Activated CD4-positive, CD25-positive, alpha-beta regulatory T cell treated with anti-CD3 and anti-CD28 coated beads, Interleukin-2, amount 50 U/mL, for 16 hours (primary cell): Measurements from ENCODE around the gene DIP2C.
"Not testable (repeated sequence)": the region's sequence is repeated elsewhere in the genome, so short reads cannot be mapped to it uniquely, and the experiment has no call there.

Experiments
- DNase-seq: peaks from one replicate; pipeline ENCODE4 v3.0.0-alpha.2; 2020; ENCODE audit warnings: low read depth, low spot score

The DIP2C gene

DNA sequence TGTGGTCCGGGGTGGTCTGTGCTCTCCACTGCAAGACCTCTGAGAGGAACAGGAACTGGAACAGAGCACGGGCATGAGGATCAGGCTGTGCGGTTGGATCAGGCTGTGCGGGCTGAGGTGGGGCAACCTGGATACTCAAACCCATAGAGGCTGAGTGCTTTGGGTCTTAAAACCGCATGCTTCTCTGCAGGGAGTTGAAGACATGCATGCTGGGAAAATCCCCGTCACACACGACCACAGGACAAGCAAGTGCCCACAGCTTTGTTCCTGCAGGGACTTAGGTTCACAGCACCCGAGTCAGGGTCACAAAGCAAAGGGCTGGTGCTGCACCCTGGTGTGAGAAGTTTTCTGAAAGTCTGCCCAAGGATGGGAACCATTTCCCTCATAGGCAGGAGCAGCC, 333.0 kb downstream of the DIP2C start:
- no peak for DNase-seq

DNA sequence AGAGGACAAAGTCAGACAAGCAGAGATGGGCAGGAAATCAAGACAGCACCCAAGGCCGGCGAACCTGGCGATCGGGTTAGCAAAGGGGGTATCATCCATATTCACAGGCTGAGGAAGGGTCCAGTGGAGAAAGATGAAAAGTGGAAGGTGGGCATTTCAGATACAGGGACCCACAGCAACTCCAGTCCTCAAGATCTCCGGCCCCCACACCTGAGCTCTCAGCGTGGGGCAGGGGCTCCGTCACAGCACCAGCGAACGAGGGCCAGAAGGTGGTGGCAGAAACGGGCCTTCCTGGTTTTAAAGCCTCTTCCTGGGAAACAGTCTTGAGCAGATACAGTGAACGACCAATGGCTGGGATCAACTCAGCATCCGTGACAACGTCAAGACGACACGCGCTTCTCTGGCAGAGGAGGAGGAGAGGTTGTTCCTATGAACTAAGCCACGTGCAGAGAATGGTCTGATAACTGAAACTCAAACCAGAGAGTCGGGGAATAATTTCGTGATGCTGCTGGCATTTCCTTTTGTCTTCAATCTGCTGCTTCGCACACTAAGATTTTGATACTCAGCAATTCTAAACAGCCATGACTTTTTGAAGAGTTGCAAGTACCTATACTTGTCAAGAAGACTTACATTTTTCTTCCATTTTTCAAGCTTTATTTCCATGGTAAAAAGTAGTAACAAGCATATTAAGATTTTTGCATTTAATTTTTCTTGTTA, 334.4 kb downstream of the DIP2C start:
- no peak for DNase-seq

DNA sequence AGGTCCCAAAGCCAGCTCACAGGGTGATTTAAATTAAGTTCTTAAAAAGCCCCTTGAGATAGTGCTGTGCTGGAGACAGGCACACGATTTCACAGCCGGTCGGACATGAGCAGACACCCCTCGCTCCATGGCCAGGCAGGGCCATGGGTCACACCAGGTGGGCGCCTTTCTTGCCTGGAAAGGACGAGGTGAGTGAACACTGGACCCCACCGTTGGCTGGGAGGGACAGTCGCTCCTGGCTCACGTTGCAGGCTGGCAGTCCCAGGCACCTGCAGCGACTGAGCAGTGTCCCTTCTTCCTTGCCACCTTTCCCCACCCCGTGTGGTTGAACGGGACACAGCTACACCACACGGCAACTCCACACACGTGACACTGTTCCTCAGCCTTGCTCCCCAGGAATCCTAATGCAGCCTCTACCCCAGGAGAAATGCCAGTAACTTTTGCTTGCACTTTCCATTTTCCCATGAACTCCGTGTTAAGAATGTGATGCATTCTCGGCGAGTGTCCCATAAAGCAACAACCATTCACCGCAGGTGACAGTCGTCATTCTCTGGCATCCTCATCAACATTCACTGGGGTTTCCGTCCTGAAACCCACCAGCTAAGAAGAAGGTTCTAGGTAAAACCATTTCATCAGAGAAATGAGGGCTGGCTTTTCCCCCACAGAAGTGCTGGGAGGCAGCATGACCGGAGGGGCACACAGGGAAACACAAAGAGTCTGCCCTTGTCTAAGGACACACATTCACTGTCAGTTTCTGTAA, 336.8 kb downstream of the DIP2C start:
- DNase-seq: no peak

DNA sequence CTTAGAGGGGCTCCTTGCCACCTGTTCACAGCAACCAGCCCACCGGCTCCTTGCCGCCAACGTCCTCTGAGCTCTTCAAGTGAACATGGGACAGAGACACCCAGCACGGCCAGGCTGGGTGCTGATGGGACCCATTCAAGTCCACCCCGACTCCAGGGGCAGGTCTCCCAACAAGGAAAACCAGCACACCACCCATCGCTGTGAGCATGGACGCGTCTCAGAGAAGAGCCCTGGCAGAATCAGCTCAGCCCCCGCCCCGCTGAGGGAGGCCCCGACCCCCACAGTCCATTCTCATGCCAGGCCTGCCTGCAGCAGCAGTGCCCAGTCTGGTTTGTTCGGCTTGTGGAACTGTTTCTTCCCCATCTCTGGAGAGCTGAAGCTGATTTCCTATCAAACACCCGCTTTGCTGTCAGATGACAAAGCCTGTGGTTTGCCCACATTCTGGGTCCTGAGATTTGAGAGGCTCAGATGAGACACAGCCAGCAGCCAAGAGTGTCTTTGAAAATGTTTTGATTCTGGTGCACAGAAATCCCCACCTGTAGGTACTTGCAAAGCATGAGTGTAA, 337.6 kb downstream of the DIP2C start:
- no peak for DNase-seq

DNA sequence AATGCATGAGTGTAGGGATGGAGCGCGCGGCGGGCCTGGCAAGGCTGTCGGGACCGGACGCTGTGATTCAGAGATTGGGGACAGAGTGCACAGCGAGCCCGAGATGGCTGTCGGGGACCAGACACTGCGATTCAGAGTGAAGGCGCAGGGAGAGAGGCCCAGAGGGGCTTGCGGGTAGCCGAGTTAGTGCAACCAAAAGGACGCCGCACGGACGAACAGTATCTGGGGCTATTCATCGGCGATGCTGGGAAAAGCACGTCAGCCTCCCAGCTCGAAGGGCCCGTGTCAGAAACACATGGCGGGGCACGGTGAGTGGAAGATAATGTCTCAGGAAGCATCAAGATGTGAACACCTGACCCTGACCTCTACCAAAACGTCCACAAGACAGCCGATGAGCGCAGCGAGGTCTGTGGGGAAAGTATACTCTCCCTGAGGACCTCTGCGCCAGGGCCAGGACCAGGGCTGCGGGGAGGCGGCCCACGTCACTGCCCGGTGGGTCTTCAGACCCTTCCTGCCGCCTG, 338.4 kb downstream of the DIP2C start:
- no peak for DNase-seq

DNA sequence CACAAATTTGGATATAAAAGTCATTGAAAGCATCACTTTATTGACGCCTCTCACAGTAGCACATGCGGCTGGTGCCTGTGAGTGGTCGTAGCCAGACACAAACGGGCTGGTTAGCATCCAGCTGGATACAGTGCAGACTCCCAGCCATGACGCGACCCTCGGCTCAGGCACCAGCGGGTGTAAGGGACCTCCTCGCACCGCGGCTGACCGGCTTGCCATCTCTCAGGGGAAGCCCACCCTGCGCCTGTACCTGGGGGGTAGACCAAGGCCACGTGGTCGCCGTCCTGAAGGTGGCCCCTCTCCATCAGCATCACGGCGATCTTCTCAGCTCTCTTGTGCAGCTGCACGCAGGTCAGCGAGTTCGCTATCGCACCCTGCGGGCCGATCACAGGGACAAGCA, 340.4 kb downstream of the DIP2C start:
- no peak for DNase-seq

DNA sequence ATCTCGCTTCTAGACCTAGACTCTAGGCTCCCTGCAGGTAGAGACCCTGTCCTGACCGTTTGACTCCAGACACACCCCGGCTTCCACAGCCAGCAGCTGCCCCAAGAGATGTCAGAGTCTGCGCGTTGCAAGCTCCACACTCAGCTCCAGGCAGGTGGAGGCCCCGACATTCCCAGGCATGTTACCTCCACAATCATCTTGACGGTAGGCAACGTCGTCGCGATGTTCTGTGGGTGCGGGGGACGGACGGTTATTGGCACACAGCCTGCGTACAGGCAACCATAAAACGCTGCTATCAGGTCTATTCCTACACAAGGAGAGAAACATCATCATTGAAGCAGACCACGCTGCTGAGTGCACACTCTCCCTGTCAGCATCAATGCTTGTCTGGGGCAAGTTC, 341.0 kb downstream of the DIP2C start:
- DNase-seq: no peak

DNA sequence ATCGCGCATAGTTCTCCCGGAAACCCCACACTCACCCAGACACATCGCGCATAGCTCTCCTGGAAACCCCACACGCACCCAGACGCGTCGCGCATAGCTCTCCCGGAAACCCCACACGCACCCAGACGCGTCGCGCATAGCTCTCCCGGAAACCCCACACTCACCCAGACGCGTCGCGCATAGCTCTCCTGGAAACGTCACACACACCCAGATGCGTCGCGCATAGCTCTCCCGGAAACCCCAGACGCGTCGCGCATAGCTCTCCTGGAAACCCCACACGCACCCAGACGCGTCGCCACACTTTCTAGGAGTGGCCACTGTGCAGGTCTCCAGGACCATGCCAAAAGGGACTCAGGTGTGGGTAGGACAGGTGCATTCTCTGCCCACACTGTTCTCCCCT, 341.7 kb downstream of the DIP2C start:
- DNase-seq: not testable (repeated sequence)

DNA sequence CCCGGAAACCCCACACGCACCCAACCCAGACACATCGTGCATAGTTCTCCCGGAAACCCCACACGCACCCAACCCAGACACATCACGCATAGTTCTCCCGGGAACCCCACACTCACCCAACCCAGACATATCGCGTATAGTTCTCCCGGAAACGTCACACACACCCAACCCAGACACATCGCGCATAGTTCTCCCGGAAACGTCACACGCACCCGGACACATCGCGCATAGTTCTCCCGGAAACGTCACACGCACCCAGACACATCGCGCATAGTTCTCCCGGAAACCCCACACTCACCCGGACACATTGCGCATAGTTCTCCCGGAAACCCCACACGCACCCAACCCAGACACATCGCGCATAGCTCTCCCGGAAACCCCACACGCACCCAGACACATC, 342.3 kb downstream of the DIP2C start:
- DNase-seq: not testable (repeated sequence)

DNA sequence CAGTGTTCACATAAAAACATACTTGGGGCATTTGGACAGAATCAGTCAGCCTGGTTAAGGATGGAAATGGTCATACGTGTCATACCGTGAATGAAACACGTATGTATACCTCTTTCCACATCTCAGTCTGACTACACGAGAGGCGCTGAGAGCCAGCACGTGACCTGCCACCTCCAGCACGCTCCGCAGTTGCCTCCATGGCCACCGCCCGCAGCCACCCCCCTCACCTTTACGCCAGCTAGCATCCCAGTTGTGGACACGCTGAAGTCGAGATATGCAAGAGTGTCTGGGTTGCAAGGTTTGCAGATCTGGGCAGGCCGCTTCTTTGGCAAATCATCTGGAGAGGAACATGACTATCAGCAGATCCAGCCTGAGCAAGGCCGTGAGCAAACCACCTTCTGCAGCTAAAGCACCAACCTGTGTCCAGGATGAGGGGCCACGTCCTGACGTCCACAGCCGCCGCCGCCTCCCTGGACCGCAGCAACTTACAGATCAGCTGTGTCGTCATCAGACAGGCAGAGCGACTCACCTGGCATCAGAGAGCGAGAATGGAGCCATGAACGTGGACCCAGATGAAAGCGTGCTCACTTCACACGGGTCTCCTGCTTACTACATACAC, 344.8 kb downstream of the DIP2C start:
- no peak for DNase-seq

DNA sequence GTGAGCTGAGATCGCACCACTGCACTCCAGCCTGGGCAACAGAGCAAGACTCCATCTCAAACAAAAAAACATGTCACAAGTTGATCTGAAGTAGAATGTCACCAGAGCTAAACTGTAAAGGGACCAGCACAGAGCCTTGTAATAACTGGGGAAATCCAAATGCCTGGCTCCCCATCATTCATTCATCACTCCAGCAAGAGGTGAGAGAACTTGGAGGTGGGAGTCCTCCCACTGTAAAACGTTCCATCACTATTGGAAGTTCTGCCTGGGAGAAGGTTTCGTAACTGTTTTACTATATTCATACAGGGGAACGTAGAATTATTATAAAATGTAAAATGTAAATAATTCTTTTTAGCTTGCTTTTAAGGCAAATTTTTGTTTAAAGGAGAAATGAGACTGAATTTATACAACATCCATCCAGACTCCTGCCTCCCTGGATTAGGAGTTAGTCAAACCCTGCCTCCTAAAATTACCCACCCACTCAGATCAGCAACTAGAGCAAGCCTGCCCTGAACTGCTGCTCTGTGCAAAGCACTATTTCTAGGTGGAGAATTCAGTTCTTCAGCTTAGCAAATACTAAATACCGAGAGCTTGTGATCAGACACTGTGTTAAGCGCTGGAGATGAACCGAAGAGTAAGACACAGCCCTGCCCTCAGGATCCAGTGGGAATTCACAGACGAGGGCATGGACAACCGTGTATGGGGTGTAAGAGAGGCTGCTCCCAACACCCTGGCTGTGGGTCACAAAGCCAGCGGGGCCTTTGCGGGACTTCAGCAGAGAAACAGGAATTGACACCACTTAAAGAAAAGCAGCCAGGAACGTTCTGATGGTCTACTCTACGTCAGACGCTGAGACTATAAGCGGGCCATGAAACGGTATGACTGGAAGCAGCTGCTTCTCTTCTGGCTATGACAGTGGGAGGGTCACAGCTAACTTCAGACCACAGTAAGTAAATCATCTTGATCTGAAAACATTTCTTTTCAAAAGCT, 345.9 kb downstream of the DIP2C start:
- no peak for DNase-seq

DNA sequence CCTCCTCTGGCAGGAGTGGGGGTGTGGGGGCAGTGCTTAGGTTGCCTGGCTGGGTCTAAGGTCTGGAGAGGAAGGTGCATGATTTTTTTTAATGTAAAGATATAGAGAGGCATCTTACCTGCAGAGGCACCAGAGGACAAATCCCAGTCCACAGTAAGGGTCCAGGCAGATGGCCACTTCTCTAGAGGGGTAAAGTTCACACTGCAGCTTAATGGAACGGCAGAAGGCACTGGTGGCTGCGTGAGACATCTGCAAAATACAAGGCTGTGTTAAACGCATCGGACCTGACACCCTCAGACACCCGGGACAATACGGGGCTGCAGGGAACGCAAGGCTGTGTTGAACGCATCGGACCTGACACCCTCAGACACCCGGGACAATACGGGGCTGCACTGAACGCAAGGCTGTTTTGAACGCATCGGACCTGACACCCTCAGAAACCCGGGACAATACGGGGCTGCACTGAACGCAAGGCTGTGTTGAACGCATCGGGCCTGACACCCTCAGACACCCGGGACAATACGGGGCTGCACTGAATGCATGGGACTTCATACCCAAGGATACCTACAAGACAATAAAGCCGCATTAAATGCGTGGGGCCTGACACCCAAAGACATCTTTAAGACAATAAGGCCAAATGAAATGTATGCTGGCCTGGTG, 348.3 kb downstream of the DIP2C start:
- no peak for DNase-seq

DNA sequence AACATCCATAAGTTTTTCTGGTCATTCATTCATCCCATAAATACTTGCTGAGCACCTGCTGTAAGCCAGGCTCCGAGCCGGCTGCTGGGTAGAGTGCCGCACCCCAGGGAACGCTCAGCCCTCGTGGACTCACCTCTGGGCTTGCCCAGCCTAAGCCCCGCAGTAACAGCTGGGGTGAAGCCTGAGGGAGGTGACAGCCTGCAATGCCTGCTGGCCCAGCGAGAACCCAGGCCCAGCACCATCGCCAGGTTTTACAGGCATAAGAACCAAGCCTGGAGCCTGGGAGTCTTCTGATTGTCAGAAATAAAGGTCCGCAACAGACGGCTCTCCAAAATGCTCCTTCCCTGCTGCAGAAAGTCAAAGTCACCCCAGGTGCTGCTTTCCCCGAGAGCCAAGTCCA, 348.8 kb downstream of the DIP2C start:
- DNase-seq: no peak

DNA sequence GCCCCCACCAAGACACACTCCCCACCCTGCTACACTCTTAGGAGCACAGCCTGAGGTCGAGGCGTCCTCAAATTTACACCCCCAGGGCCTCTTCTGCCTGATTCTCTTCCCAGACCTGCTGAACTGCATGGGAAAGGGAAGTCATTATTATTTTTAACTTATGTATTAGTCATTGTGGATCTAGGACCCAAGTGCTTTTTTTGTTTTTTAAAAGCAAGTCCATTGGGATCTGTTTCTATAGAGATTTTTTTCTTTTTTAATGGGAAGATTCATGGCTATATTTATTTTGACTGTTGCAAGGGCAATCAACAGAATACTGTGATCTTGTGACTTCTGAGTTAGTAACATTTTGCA, 350.5 kb downstream of the DIP2C start:
- DNase-seq: no peak

DNA sequence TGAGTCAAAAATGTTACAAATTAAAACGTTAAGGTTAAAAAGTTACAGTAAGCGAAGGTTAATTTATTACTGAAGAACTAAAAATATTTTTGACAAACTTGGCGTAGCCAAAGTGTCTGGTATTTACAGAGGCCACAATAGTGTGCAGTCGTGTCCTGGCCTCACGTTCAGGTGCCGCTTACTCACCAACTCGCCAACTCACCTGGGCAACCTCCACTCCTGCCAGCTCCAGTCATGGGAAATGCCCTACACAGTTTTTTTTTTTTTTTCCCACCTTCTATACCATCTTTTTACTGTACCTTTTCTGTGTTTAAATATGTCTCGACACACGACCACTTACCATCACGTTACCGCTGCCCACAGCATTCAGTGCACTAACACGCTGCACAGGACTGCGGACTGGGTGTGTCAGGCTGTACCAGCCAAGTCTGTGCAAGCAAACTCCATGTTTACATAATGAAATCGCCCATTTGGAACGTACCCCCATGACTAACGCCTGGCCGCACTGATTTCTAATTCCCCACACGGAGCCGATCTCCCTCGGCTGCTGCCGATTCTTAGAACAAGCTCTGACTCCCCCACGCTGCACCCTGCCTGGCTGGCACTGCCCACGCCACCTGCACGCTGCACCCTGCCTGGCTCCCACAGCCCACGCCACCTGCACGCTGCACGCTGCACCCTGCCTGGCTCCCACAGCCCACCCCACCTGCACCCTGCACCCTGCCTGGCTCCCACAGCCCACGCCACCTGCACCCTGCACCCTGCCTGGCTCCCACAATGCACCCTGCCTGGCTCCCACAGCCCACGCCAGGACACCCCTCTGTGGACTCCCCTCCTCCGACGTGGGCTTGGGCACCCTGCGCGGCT, 351.1 kb downstream of the DIP2C start:
- no peak for DNase-seq

DNA sequence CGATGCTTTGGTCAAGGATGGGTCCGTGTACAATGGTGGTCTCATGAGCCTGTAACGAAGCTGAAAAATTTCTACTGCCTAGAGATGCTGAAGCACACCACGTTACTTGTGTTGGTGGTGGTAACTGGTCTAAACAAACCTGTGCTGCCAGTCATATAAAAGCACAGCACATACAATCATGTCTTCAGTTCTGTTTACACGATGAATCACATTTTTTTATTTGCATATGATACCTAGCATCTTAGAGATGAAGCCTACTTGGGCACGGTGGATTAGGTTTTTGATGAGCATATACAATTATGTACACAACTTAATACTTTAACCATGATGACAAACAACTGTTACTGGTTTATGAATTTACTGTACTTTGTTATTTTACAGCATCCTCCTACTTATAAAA, 353.2 kb downstream of the DIP2C start:
- no peak for DNase-seq

DNA sequence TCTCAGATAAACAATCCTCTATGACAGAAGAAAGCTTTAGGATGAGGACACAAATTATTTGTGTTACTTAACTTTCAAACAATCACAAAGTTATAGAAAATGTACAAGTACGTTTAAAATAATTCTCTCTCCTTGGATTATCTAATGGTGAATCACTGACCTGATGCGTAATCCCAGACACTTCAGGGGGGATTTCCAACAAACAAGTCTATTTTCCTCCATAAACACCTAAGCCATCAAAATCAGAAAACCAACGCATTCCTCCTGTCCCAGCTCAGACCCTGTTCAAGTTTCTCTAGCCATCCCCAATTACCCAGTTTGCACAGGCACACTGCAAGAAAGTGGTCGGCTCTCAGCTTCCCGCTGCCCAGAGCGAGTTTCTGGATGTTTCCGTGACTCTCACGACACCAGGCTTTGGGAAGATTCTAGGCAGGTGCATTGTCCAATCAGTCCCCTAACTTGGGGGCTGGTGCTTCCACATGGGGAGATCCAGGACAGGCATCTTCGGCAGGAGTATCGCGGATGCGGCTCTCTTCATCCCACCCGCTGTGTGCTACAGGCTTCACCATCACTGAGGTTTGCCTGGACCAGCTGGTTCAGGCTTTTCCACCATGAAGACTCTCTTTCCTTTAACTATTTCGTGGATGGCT, 354.2 kb downstream of the DIP2C start:
- DNase-seq: no peak

DNA sequence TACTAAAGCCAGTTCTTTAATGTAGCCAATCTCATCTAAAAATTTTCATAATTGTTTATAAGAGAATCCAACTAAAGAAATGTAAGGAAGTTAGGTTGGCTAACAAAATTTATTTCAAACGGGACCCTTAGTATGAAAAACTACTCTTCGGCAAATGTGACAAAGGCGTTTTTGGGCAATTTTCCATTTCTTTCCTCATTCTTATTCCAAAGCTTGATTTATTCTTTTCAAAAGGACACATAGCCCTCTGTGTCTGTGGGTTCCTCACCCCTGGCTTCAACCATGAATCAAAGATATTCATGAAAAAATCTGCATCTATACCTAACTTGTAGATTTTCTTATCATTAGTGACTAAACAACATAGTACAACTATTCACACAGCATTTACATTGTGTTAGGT, 358.3 kb downstream of the DIP2C start:
- DNase-seq: no peak
